Fibroblast of upper back skin (primary cell): ENCODE data around the gene GTF3C4.

Experiments
- DNase-seq: peaks from one replicate; pipeline ENCODE4 v3.0.0-alpha.2; 2013

Gene GTF3C4

DNA sequence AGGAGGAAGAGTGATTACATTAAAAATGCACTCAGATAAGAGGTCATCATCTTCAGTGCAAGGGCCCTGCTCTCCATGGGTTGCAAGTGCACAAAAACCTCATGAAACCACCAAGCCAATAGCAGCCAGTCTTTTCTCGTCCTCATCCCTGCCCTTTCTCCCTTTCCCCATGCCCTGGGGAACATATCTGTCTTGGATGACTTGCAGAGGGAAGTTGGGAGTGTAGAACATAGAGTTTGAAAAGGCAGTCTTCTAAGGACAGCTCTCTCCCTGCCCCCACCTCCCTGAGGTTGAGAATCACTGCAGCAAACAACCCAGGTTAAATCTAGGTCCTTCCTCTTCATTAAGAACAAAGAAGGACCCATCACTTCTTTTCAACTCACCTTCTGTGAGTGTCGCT is 22.5 kb upstream of the GTF3C4 start:
- DNase-seq = peak; percentile 66

DNA sequence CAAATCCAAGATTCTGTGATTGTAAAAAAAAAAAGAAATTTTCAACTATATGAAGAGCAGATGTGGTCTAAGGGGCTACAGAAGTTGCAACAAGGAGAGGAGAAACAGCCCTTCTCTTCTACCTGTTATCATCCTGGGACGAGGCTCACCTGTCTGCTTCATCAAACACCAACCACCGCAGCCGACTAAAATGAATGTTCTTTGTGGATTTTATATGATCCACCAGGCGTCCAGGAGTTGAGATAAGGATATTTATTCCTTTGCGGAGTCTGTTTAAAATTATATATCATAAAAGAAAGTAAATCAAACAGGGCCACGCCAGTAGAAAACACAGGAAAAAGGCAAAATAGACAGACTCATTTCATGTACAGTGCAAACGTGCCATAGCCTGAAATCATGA is 22.0 kb upstream of the GTF3C4 start:
- DNase-seq = no peak

DNA sequence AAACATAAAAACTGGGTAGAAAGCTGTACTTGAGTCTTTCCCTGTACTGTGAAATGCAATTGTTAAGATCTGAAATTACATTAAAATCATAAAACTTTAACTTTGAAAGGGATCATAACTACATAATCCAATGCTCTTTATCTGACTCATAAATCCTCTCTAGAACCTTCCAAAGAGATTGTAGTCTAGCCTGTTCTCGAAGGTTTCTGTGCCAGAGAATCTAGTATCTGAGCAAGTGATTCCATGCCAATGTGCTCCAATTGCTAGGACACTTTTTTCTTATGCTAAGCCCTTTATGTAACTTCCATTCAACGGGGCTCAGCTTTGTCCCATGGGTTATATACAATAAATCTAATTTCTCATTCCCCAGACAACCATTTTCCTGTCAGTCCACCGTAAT is 21.6 kb upstream of the GTF3C4 start:
- no peak for DNase-seq

DNA sequence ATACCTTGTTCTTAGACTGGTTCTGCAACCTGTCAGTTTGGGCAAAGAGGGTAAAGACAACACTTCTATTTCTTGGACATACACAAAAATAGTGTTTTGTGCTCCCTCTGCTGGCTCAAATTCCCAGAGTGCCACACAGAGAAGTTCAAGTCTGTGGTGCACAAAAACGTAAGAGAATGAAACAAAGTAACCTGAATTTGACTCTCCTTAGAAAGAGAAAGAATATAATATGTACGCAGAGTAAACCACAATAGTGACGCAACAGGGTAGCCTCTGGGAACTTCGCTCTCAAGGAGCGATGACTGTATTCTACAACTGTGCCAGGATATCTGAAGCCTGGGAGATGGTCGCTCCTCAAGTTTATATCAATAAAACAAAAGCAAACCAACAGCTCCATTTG is 19.0 kb upstream of the GTF3C4 start:
- DNase-seq = peak; percentile 75

DNA sequence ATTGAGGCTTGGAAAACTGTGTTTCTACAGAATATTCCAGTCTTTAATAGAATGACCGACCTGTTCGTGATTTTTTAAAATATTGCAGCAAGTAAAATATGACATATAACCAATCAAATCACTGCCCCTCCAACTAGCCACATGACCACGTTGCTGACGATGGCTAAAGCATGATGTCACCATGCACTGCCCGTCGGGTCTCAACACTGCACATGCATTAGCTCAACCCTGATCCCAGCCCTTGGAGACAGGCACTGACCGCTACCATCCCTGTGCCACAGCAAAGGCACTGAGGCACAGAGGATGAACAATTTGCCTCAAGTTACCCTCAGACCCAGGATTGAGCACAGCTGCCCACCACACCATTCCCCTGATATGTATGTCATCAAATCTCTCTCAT is 14.0 kb upstream of the GTF3C4 start:
- DNase-seq = no peak

DNA sequence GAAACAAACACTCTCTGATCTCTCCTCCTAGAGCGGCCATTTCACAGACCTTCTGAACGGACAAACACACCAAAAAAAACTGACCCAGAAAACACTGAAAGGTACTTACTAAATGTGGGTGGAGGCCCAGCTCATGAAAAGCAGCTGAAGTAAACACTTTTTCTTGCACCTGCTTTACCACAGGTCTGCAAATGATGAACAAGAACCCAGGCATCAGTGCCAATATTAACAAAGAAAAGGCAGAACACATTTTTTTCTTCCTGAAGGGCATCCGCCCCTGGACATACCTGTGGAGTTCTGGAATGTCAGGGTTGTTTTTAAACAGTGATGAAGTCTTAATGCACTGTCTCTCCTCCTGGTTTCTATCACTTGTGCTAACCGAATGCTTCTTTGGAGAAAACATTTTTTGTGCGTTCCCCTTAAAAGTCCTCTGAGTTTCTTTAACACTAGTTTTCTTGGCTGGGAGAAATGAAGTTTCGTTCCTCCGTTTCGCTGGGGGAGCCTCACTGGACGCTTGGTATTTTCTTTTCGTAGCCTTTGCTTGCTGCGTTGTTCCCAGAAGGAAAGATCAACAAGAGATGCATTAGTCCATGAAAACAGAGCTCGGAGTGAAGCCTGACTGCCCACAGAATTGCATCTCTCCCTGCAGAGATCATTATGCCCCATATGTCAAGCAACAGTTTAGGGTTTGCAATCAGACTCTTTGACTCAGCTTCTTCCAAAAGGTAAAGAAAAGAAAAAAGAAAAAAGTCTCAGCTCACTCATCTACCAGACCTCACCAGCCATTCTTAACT is 7.9 kb upstream of the GTF3C4 start:
- no peak for DNase-seq

DNA sequence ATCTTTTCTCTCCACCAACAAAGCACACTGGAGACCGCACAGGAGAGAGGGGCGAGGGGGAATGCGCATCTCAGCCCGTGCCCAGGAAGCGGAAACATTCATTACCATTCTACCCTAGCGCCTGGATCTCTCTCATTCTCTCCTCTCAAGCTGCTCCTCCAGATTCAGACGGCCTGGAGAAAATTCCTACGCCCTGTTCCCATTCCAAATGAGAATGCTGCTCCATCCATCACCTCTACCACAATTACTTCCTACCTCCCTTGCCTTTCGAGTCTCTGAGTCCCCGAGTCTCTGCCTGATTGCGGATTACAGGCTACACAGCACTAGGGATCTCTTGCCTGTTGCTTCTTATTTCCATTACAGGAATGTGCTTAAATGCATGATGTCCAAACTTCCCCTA is 7.1 kb upstream of the GTF3C4 start:
- no peak for DNase-seq

DNA sequence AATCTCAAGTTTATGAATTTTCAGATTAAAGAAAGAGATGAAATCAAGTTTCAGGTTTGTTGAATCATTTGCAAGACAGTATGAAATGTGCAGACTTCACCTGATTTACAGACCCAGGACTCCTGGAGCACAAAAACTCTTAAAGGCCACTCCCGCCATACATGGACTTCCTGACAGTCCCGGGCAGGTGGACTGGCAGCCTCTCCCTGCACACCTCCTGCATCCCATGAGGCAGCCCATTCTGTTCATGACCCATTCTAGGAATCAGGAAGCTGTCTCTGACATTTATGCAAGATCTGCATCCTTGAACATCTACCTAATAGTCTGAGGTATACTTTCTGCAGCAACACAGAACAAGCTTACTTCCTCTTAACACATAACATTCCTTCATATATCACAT is 6.4 kb upstream of the GTF3C4 start:
- no peak for DNase-seq

DNA sequence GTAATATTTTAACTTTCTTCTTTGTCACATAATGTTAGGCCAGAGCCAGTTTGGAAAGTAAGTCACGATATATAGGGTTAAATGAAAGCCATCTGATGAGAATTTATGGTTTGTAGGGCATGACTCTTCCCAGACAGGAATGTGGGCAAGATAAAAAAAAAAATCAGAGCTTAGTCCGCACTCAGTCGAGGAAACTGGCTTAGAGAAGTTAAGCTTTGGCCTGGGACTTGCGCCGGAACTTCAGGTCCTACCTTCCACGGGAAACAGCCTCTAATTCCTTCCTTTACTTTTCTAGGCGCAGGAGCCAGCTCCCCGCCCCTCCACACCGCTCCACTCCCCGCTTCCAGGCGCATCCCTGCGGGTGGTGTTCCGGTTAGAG is 956 bp upstream of the GTF3C4 start:
- DNase-seq = peak; percentile 68

DNA sequence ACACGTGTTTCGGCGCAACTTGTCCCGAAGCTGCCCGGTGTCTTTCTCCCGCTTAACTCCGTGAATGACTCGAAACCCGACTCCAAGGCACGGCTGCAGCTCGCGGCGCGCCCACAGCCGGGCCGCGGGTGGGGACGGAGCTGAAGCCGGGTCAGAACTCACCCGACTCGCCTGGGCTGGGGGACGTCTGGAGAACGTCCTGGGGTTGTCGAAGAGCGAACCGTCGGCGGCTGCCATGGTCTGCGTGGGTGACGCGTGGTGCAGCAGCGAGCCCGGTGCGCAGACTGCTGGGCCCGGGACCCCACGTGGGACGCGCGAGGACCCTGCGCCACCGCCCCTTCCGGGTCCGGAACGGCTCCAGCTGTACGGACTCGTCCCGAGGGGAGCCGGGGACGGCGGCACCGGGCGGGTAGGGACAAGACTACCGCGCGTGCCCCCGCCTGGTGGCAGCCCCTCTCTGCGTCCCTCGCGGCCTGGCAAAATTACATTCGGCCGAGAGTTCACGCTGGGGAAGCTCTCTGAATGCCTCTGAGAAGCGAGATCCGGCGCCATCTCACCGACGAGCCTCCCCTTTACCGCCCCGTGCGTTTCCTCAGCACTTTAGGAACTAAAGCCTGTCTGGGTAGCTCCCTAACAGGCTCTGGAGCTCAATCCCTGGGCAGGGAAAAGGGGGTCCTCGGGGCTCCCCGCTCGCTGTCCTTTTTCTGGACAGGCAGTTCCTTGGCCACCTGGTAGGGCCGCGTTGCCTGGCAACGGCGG is 387 bp upstream of the GTF3C4 start, which contains the start of gene DDX31:
Gene DDX31, minus strand, starts transcription at position 286 of the 759 bp plus-strand sequence. Its CDS starts 49 bp downstream, at position 237.
- peak; percentile 80 for DNase-seq

DNA sequence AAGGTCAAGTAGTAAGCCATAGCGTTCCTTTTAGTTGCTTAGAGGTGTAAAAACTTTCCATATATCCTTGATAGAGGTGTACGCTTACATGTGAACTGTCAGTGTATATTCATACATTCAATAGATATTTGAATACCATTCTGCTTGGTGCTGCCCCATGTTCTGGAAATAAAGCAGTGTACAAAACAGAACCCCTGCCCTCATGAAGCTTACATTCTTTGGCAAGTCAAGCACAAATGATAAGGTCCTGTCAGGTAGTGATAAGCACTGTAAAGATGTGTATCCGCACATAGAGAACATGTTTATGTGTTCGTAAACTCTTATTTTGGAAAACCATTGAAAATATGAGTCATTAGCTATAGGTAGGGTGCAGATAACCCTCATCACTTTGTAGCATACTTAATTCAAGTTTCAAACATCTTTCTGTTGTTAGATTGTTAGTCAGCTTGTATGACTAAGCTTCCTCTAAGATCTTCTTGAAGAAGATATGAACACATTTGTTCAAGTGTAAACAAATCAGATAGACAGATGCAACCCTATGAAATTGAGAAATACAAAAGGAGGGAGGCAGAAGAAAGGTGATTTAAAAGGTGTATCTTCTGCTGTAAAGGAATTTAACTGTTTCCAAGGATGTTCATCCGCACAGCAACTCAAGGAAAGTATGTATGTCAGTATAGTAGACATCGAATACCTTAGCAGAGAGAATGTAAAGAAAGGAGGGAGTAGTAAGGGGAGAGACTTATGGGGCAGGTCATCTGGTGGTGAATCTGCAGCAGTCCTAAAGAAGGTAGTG is 1.6 kb downstream of the GTF3C4 start:
- no peak for DNase-seq

DNA sequence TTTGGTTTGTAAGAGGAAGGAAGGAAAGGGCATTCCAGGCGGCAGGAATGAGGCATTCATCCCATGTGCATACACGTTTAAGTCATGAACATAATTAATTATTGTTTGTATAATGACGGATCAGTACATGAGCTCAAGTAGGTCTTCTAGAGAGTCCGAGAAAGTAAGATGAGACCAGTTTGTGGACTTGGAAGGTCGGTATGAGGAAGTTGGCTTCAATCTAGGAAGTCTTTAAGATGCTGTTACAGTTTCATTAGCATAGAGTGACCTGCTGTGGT is 2.1 kb downstream of the GTF3C4 start:
- peak; percentile 20 for DNase-seq

DNA sequence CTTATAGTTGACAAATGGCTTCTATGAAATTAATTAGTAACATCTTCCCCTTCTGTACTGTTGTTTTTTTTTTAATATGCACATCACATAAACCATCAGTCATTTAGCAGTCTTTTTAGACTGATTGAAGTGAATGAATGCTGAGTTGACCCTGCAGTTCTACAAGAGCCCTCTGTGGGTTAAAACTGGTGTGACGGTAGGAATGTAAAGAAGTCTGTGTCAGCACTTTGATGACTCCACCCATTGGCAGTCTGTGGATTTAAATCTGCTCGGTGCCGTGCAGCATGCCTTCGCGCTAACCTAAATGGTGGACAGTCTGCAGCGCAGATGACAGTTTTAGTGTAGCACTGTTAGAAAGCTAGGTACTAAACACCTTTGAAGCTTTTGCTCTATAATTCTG is 3.1 kb downstream of the GTF3C4 start:
- DNase-seq = peak; percentile 80

DNA sequence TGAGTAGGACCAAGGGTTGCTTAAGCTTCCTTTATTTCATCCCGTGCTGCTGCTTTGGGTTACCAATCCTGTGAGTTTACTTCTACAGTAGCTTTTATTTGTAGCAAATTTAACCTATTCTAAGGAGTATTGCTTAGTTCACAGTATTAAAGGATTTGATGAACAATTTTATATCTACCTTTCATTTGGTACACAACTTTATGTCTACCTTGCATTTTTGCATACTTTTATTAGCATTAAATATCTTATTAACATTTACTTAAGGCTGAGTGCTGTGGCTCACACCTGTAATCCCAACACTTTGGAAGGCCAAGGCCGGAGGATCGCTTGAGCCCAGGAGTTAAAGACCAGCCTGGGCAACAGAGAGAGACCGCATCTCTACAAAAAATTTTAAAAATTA is 4.2 kb downstream of the GTF3C4 start:
- no peak for DNase-seq

DNA sequence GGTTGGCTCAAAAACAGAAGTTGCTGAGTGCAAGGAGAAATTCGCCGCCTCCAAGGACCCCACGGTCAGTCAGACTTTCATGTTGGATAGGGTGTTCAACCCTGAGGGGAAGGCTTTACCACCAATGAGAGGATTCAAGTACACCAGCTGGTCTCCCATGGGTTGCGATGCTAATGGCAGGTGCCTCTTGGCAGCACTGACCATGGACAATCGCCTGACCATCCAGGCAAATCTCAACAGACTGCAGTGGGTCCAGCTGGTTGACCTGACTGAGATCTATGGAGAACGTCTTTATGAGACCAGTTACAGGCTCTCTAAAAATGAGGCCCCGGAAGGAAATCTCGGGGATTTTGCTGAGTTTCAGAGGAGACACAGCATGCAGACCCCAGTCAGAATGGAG is 7.7 kb downstream of the GTF3C4 start:
- no peak for DNase-seq

DNA sequence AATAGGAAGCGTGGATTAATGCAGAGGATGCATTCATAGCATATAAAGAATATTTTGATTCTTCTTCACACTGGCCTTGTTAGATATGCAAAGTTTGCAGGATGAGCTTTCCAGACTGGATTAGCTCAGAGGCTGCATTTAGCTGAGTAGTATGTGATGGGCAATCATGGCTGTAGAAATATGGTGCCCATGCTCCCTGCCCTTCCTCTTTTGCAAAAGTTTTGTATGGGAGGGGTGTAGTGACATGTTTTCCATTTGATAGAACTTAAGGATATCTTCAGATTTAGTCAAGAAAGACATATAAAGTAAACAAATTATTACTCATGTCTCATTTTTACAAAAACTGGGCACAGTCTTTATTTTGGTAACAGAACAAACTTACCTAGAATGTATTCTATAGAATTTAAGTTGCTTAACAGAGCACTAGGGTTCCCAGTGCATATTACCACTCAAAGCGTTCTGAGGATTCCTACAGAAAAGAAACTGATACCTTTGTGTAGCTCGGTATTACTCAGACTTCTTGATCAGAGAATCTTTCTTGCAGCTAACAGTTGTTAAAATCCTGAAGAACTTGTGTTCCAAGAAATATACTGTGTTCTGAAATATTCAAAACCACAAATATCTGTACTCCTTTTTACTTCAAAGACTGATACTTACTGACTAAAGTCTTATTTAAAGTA is 9.8 kb downstream of the GTF3C4 start:
- DNase-seq = no peak

DNA sequence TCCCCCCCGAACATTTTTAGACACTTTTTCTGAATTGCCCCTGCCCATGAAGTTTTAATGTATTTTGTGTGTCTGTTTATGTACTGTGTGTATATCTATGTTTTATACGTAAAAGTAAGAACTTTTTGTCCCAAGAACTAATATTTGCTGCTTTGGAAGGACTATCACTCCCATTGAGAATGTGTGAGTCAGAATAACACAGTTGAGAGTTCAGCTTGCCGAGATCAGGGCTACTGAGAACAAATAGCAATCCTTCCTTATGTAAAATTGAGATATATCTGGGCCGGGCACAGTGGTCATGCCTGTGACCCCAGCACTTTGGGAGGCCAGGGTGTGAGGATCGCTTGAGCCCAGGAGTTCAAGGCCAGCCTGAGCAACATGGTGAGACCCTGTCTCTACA is 11.3 kb downstream of the GTF3C4 start:
- no peak for DNase-seq

DNA sequence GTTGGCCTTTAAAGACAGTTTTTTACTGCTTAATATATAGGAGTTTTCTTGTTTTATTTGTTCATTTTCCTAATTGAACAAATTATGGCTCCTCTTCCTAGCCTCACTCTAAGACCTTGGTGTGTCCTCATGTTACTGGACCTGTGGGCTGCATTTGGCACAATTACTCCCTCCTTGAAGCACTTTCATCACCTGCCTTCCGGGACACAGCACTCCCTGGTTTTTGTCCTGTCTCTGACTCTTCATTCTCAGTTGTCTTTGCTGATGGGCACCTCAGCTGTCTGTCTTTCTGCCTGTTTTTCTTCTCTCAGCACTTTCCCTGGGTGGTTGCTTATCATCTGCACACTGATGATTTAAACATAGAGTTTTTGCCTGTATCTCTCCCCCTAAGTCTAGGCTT is 13.6 kb downstream of the GTF3C4 start:
- DNase-seq = no peak

DNA sequence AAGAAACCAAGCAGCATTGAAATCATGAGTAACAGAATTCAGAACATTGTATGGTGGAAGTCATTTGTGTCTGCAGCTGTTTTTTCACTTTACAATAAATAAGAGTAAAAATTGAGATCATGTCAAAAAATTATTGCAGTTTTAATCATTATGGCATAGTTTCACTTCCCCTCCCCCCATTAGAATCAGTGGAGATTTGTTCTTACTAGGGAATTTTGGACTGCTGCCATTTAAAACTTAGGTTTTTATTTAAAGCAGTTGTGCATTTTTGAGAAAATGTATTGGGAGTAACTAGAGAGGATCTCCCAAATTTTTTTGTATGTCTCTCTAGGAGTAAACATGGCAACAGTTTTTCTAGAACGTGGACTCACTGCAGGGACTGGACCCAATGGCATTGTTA is 20.4 kb downstream of the GTF3C4 start:
- peak; percentile 22 for DNase-seq

DNA sequence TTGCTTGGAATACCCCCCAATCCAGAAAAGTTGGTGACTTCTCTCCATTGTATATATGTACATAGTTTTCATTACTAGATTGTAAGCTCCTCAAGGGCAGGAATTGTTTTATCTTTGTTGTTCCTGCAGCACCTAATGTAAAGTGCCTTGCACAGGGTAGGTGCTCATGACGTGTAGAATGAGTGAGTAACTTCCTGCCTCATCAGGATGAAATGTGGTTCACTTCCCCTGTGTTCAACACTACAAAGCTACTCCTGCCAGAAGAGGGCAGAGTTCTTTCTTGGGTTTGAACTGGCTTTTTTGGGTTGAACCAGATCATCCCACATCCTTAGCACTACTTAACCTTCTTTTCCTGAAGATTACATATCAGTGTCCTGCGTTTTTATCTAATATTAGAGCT is 23.9 kb downstream of the GTF3C4 start:
- no peak for DNase-seq

DNA sequence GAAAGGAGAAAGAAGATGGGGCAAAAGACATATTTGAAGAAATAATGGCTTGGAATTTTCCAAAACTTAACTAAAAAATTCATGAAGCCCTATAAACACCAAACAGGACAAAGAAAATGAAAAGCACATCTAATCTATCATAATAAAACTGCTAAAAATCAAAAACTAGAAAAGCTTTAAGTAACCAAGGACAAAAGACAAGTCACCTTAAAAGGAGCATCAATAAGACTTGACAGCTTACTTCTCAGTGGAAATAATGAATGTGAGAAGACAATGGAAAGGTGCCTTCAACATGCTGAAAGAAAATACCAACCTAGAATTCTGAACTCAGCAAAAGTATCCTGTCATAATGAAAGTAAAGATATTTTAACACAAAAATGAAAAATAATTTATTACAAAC is 27.0 kb downstream of the GTF3C4 start:
- DNase-seq = no peak

DNA sequence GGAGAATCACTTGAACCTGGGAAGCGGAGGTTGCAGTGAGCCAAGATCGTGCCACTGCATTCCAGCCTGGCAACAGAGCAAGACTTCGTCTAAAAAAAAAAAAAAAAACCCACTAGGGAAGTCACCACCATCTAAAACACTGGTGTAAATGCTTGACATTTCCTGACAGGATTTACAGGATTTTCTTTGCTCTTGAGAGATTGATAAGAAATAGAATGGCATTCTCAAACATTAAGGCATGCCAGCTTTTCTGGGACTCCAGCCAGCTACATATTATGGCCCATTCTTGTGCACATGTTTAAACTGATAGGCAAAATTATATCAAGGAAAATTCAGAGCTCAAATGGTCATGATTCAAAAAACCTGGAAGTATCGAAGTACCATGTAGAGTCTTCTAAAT is 28.7 kb downstream of the GTF3C4 start:
- no peak for DNase-seq

DNA sequence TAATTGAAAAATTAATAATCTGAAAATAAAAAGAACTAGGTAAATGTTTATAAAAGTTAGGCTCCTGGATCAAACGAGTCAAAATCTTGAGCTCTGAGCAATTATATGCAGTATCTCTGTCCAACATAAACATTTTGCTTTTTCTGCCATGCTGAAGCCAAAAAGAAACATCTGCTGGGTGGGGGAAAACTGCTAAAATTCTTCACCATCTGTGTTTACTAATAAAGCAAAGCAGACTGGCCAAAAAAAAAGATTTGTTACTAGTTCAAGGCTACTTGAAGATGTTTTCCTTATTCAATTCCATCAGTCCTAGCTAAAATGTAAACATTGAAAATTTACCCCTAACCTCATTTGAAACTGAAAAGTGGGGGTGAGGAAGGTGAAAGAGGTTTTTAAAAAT is 29.7 kb downstream of the GTF3C4 start:
- no peak for DNase-seq
